GM12878 (cell line): Measurements from ENCODE around the gene USP31. TPM values are rescaled to one million over a fixed set of nuclear protein-coding genes. Genes with fewer than 3 reads are reported as not detected.

Experiments used
- ATAC-seq: fragments of 200-7000 bp; cut with Tn5 transposase; 3 replicates; pipeline ENCODE4 v1.9.1; 2020; ENCODE audit warnings: mild to moderate bottlenecking, moderate library complexity
- BruUV-seq: library from RNA; stranded (reverse); fragments of 400-500 nt; replicated peaks from 2 replicates; lab custom pipeline; 2021; lab: Mats Ljungman, UMichigan
- CTCF ChIA-PET: fragments of 300-600 bp; sonication (Branson Sonifier 250); formaldehyde crosslinking; extraction: SDS; loops from one replicate; lab custom pipeline; 2021; ENCODE audit warnings: inconsistent platforms; lab: Yijun Ruan, JAX
- POLR2A ChIA-PET: fragments of 350-600 bp; formaldehyde crosslinking; extraction: SDS; loops from one replicate; lab custom pipeline; 2021; ENCODE audit warnings: inconsistent platforms; lab: Charles Lee
- RAD21 ChIA-PET: fragments of 300-600 bp; sonication (Branson Sonifier 250); formaldehyde crosslinking; loops from one replicate; lab custom pipeline; 2023; ENCODE audit warnings: antibody characterized with exemption; ENCODE audit not compliant: unreplicated experiment; lab: Charles Lee
- SMC1A ChIA-PET: fragments of 300-600 bp; sonication (Branson Sonifier 250); formaldehyde crosslinking; loops from one replicate; lab custom pipeline; 2023; ENCODE audit not compliant: unreplicated experiment, uncharacterized antibody; lab: Charles Lee
- DNase-seq: peaks from one replicate; pipeline ENCODE4 v3.0.0-alpha.2; 2011; ENCODE audit warnings: low read depth, low spot score
- FAIRE-seq: peaks from 3 replicates; lab custom pipeline; 2011; peaks lifted over from hg19 to GRCh38; lab: Jason Lieb, UNC
- H2AFZ ChIP-seq: 2 replicates; pipeline ENCODE4 v1.6.0; 2011; ENCODE audit warnings: low read depth, low read length, control low read depth; ENCODE audit not compliant: control insufficient read depth
- H3K27ac ChIP-seq: 2 replicates; pipeline ENCODE4 v1.5.1; 2011; ENCODE audit warnings: control low read depth; ENCODE audit not compliant: control insufficient read depth, insufficient read depth
- H3K27me3 ChIP-seq, 2 experiments: replicated peaks in 1 of 2; 2 replicates each; pipeline versions ENCODE4 v1.6.0 to v1.6.1; 2011; ENCODE audit warnings: low read length in 1 of 2; ENCODE audit not compliant: control insufficient read depth in 2 of 2, insufficient read depth in 2 of 2
- H3K36me3 ChIP-seq, 2 experiments: 2 replicates each; pipeline ENCODE4 v1.5.1; 2011; ENCODE audit warnings: low read length in 1 of 2; ENCODE audit not compliant: control insufficient read depth in 2 of 2, insufficient read depth in 2 of 2
- H3K4me1 ChIP-seq: 2 replicates; pipeline ENCODE4 v1.6.1; 2011; ENCODE audit warnings: mild to moderate bottlenecking, low read length, moderate library complexity, mixed read lengths; ENCODE audit not compliant: control insufficient read depth, insufficient read depth
- H3K4me2 ChIP-seq: 2 replicates; pipeline ENCODE4 v1.6.0; 2011; ENCODE audit warnings: control low read depth; ENCODE audit not compliant: control insufficient read depth, insufficient read depth
- H3K4me3 ChIP-seq: fragments of 200-600 bp; sonication (generic); 2 replicates; pipeline ENCODE4 v1.5.1; 2016
- H3K79me2 ChIP-seq: 2 replicates; pipeline ENCODE4 v1.6.0; 2011; ENCODE audit warnings: low read length; ENCODE audit not compliant: control insufficient read depth, insufficient read depth
- H3K9ac ChIP-seq: 2 replicates; pipeline ENCODE4 v1.8.0; 2011; ENCODE audit warnings: low read length, control low read depth, mixed read lengths; ENCODE audit not compliant: control insufficient read depth, insufficient read depth
- H3K9me3 ChIP-seq: replicated peaks from 3 replicates; pipeline ENCODE4 v1.5.1; 2011; ENCODE audit warnings: mild to moderate bottlenecking, low read length; ENCODE audit not compliant: control insufficient read depth, insufficient read depth
- H4K20me1 ChIP-seq: 2 replicates; pipeline ENCODE4 v1.6.0; 2011; ENCODE audit not compliant: control insufficient read depth, insufficient read depth
- GATAD2B ChIP-seq: fragments of 450-650 bp; conservative IDR thresholded peaks from 2 replicates; pipeline ENCODE4 v1.6.1; 2017; ENCODE audit warnings: low read depth, mild to moderate bottlenecking, moderate library complexity
- HDAC2 ChIP-seq: fragments of 200-600 bp; sonication (generic); IDR thresholded peaks from 2 replicates; pipeline ENCODE4 v1.6.1; 2017
- JUNB ChIP-seq: IDR thresholded peaks from 2 replicates; pipeline ENCODE4 v1.6.1; 2016; ENCODE audit warnings: antibody characterized with exemption, mild to moderate bottlenecking
- MTA3 ChIP-seq: IDR thresholded peaks from 2 replicates; pipeline ENCODE4 v1.6.1; 2012; ENCODE audit warnings: low read length, inconsistent platforms, borderline replicate concordance
- PAX5 ChIP-seq: IDR thresholded peaks from 2 replicates; pipeline ENCODE4 v1.6.1; 2011; ENCODE audit warnings: low read depth, low read length, borderline replicate concordance
- POLR2AphosphoS5 ChIP-seq: IDR thresholded peaks from 2 replicates; pipeline ENCODE4 v1.6.1; 2011; ENCODE audit warnings: mild to moderate bottlenecking, low read length, inconsistent platforms
- RBBP5 ChIP-seq: fragments of 200-600 bp; sonication (generic); conservative IDR thresholded peaks from 2 replicates; pipeline ENCODE4 v1.6.1; 2016
- SPI1 ChIP-seq: IDR thresholded peaks from 2 replicates; pipeline ENCODE4 v1.6.1; 2011; ENCODE audit warnings: low read depth, mild to moderate bottlenecking, low read length, moderate library complexity, borderline replicate concordance; ENCODE audit not compliant: insufficient read depth
- TAF1 ChIP-seq: IDR thresholded peaks from 2 replicates; pipeline ENCODE4 v1.6.1; 2011; ENCODE audit warnings: mild to moderate bottlenecking, low read depth, low read length, borderline replicate concordance
- WGBS: methylation state at CpG from one replicate; pipeline ENCODE4 v1.1.6; 2016; ENCODE audit warnings: low lambda C conversion rate; ENCODE audit not compliant: insufficient replicate concordance, insufficient coverage; ENCODE audit errors: missing lambda C conversion rate; 5-methylcytosine and 5-hydroxymethylcytosine counted together
- in situ Hi-C: fragments of 300-500 bp; cut with MboI; formaldehyde crosslinking; loops from 9 replicates; pipeline ENCODE4 v1.14.3; 2018; ENCODE audit warnings: mixed read lengths
- intact Hi-C: fragments of 100-400 bp; cut with micrococcal nuclease; formaldehyde crosslinking; loops from one replicate; pipeline ENCODE4 v1.14.2; 2022; ENCODE audit not compliant: unreplicated experiment
- polyA plus RNA-seq, 11 experiments: library from polyadenylated mRNA; depleted of rRNA in 4 of 11; unstranded in 6 of 11; stranded (reverse) in 5 of 11; fragments of >200 nt; fragmentation: Nextera tagmentation in 4 of 11; fragmentation: Illumina TruSeq in 1 of 11; extraction: Ambion mirVana in 4 of 11; extraction: Trizol in 1 of 11; gene quantifications; 1 replicate in 1 of 11; 2 replicates in 10 of 11; pipeline versions ENCODE4 v1.2.1 to v1.2.3, GENCODE V29; 2011 to 2016; ENCODE audit warnings: inconsistent platforms in 2 of 11, missing spikeins in 2 of 11, low read depth in 1 of 11
- total RNA-seq, 4 experiments: library from RNA; depleted of rRNA in 3 of 4; stranded (reverse); fragments of >200 nt in 3 of 4; fragmentation: Illumina TruSeq in 1 of 4; extraction: Trizol in 1 of 4; gene quantifications; 2 replicates each; pipeline versions ENCODE4 v1.2.1 to v1.2.3, GENCODE V29; 2013 to 2021
- TF ChIP-seq, protein P1 (sequence below): IDR thresholded peaks from 2 replicates; pipeline ENCODE4 v1.6.1; 2011; ENCODE audit warnings: mild to moderate bottlenecking, low read depth, low read length, moderate library complexity; ENCODE audit not compliant: insufficient replicate concordance

The USP31 gene
- total and polyA plus RNA-seq, 10 of the 15 experiments (the other 5 are each of a cell fraction or from before 2014, with no cell fraction given): 0.87 to 6.5 (median 3.2) TPM

DNA sequence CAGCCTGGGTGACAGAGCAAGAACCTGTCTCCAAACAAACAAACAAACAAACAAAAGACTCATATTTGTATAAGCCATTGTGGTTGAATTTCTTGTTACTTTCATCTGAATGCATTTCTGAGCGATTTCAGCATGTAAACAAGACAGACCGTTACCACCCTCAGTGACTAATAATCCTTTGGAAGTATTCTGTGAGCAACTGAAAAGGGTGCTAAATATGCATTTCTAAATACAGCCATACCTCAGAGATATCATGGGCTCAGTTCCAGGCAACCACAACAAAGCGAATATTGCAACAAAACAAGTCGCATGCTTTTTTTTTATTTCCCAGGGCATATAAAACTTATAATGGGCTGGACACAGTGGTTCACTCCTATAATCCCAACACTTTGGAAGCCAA is 109.0 kb downstream of the USP31 start:
- no peaks in the 10 kb centered on the region for H3K27me3 ChIP-seq
- no peak overlapping the region for H3K4me2 ChIP-seq
- H2AFZ ChIP-seq: no peak overlapping the region
- no TSS peak for BruUV-seq
- ChIA-PET CTCF (no interaction called here), POLR2A (no interaction called here), SMC1A (no interaction called here), RAD21 (no interaction called here)
- no peak overlapping the region for H3K9ac ChIP-seq
- in situ Hi-C loops: no loop called here
- TF ChIP-seq RBBP5 (no peak), POLR2AphosphoS5 (no peak), JUNB (no peak), SPI1 (no peak), TAF1 (no peak), PAX5 (no peak), HDAC2 (no peak), MTA3 (no peak), GATAD2B (no peak)
- TF ChIP-seq, protein P1, sequence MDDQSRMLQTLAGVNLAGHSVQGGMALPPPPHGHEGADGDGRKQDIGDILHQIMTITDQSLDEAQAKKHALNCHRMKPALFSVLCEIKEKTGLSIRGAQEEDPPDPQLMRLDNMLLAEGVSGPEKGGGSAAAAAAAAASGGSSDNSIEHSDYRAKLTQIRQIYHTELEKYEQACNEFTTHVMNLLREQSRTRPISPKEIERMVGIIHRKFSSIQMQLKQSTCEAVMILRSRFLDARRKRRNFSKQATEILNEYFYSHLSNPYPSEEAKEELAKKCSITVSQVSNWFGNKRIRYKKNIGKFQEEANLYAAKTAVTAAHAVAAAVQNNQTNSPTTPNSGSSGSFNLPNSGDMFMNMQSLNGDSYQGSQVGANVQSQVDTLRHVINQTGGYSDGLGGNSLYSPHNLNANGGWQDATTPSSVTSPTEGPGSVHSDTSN: no peak
- no peaks in the 10 kb centered on the region for H3K9me3 ChIP-seq
- no peak for ATAC-seq
- no peaks in the 10 kb centered on the region for H3K36me3 ChIP-seq
- no peak overlapping the region for H3K4me3 ChIP-seq
- DNase-seq: no peak
- no peak overlapping the region for H3K27ac ChIP-seq
- intact Hi-C loops: no loop called here
- FAIRE-seq: no peak
- 95% methylated on average over 4 of the region's 4 CpGs for WGBS
- H3K79me2 ChIP-seq: no peaks in the 10 kb centered on the region
- H4K20me1 ChIP-seq: no peaks in the 10 kb centered on the region
- no peaks in the 10 kb centered on the region for H3K4me1 ChIP-seq
